ENCODE results near the gene MT1A. TPM values are rescaled to one million over a fixed set of nuclear protein-coding genes. Genes with fewer than 3 reads are reported as not detected.

Gene MT1A
- total and polyA plus RNA-seq, 9 donors: 1.3 to 61.0 (median 7.4) TPM; not detected in 1

DNA sequence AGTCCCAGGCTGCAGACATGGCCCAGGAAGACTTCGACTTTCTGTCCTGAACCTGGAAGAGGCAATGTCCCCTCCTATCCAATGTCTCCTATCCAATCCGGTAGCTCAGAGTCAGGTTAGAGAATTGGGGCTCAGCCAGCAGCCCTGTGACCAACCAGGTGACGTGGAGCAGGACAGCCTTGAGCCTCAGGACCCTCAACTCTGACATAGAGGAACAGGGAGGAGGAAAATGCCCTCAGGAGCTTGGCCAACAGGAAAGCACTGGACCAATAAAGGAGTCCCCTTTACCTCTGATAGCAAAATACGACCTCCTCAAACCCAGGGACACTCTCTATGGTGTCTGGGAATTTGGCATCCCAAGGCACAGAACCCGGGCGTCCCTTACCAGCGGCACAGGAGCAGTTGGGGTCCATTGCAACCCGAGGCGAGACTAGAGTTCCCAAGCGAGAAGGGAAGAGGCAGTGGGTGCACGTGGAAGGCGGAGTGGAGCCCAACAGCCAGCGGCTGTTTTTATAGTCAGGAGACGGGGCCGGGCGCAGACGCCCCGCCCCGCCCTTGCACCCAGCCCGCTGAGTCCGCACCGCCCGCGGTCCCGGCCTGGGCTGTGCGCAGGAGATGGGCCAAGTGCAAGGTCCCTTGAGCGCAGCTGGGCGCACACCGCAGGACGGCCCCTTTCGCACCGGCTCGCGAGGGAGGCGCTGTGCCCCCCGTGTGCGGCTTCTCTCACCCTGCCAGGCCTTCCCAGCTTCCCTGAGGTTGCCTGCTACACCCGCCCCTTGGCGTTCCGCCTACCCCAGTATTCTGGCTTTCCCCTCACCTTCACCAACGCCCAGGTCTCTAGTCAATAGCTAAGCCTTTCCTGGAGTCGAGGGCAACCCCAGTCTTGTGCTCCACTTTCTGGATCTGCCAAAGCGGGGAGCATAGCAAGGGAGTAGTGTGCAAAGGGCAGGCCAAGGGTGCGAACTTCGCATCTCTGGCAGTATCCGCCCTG, 29.4 kb downstream of the MT1A start, which contains the start of gene MT1G:
MT1G (minus strand) TSS at position 485 of the 991 bp plus-strand sequence; CDS start at position 413, 72 bp downstream.
- H3K4me1 ChIP-seq (ENCODE audit: insufficient read depth): no peaks in the 10 kb centered on the region
- H3K9me3 ChIP-seq: no peaks in the 10 kb centered on the region
- H3K36me3 ChIP-seq: no peaks in the 10 kb centered on the region
- H3K4me3 ChIP-seq: no peak within 1 kb of the TSS
- H3K27me3 ChIP-seq: no peaks in the 10 kb centered on the region
- intact Hi-C loops (cut with DNase I): no loop called here
- no peak within 1 kb of the TSS for H3K27ac ChIP-seq
- WGBS, 3 donors: 8 to 10% (median 10%) methylated on average over 44 to 46 of the region's 46 CpGs
- TF ChIP-seq EP300 (IDR thresholded peaks at IDR 0.05) (no peak), POLR2A (IDR thresholded peaks at IDR 0.05) (no peak)
- TF ChIP-seq, protein P1, sequence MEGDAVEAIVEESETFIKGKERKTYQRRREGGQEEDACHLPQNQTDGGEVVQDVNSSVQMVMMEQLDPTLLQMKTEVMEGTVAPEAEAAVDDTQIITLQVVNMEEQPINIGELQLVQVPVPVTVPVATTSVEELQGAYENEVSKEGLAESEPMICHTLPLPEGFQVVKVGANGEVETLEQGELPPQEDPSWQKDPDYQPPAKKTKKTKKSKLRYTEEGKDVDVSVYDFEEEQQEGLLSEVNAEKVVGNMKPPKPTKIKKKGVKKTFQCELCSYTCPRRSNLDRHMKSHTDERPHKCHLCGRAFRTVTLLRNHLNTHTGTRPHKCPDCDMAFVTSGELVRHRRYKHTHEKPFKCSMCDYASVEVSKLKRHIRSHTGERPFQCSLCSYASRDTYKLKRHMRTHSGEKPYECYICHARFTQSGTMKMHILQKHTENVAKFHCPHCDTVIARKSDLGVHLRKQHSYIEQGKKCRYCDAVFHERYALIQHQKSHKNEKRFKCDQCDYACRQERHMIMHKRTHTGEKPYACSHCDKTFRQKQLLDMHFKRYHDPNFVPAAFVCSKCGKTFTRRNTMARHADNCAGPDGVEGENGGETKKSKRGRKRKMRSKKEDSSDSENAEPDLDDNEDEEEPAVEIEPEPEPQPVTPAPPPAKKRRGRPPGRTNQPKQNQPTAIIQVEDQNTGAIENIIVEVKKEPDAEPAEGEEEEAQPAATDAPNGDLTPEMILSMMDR (IDR thresholded peaks at IDR 0.05): no peak
- peak in 1 of 5 donors; percentile 64 for DNase-seq

DNA sequence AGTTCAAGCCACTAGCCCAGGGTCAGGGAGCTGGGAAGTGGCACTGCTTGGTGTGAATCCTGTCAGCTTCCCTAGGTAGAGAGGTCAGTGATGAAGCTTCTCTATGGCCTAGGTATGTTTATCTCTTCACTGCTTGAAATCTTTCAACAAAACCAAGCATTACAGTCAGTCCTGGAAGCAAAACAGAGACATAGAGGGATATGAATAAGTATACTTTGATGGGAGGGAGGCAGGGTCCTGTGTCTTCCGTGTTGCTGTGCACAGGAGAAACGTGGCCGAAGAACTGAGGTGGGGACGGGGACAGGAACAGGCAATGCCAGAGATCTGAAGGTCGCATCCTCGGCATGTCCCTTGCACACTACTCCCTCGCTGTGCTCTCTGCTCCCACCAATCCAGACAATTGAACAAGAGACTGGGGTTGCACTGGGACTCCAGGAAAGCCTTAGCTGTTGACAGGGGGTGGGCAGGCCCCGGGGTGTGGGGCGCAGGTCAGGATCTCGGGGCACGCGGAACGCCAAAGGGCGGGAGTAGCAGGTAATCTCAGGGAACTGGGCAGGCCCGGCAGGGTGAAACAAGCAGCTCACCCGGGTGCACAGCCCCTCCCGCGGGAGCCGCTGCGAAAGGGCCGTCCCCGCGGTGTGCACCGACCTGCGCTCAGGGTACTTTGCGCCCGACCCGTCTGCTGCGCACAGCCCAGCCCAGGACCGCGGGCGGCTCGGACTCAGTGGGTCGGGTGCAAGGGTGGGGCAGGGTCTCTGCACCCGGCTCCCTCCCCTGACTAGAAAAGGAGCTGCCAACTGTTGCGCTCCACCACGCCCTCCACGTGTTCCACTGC, 30.8 kb downstream of the MT1A start, which contains the start of gene MT1H:
MT1H (plus strand) TSS at position 810 of the 835 bp plus-strand sequence. CDS start 71 bp downstream, outside the sequence.
- no peaks in the 10 kb centered on the region for H3K9me3 ChIP-seq
- no peak for DNase-seq
- intact Hi-C loops (cut with DNase I): no loop called here

DNA sequence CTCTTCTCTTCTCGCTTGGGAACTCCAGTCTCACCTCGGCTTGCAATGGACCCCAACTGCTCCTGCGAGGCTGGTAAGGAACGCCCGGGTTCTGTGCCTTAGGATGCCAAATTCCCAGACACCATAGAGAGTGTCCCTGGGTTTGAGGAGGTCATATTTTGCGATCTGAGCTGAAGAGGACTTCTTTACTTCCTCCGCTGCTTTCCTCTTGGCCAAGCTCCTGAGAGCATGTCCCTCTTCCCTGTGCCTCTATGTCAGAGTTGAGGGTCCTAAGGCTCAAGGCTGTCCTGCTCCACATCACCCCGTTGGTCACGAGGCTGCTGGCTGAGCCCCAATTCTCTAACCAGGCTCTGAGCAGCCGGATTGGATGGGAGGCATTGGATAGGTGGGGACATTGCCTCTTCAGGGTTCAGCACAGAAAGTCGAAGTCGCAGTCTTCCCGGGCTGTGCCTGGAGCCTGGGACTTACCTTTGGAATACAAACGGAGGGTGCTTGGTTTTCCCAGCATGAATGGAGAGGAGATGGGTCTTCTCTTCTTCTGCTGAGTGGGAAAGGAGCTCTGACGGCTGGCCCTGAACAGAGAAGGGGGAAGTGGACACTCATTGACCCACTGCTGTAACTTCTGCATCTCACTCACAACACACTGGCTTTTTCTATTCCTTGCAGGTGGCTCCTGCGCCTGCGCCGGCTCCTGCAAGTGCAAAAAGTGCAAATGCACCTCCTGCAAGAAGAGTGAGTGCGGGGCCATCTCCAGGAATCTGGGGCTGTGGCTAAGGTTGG, 31.6 kb downstream of the MT1A start:
- no peaks in the 10 kb centered on the region for H3K27me3 ChIP-seq
- no peaks in the 10 kb centered on the region for H3K9me3 ChIP-seq
- no peaks in the 10 kb centered on the region for H3K4me1 ChIP-seq (ENCODE audit: insufficient read depth)
- H3K4me3 ChIP-seq: no peak overlapping the region
- intact Hi-C loops (cut with DNase I): loop anchor here in 1 of 4 donors (10.0 kb wide), 1 partner anchor 45 kb away; the partner anchor contains the start of gene MT1E
- H3K36me3 ChIP-seq: no peaks in the 10 kb centered on the region
- 9 to 21% (median 16%) methylated on average over 19 of the region's 19 CpGs for WGBS, 3 donors
- TF ChIP-seq POLR2A (IDR thresholded peaks at IDR 0.05): no peak
- TF ChIP-seq, protein P1 (IDR thresholded peaks at IDR 0.05): no peak
- no peak for TF ChIP-seq EP300 (IDR thresholded peaks at IDR 0.05)
- no peak for DNase-seq
- H3K27ac ChIP-seq: no peak overlapping the region

More for the DNA sequence above, 30.8 kb downstream of the MT1A start, which contains the start of gene MT1H:
- TF ChIP-seq POLR2A (IDR thresholded peaks at IDR 0.05) (no peak), EP300 (IDR thresholded peaks at IDR 0.05) (no peak)
- TF ChIP-seq, protein P1 (IDR thresholded peaks at IDR 0.05): no peak
- Histone ChIP-seq H3K4me1 (ENCODE audit: insufficient read depth) (no peaks in the 10 kb centered on the region), H3K4me3 (no peak within 1 kb of the TSS), H3K27ac (no peak within 1 kb of the TSS), H3K27me3 (no peaks in the 10 kb centered on the region), H3K36me3 (no peaks in the 10 kb centered on the region)
- WGBS, 3 donors: 8 to 15% (median 14%) methylated on average over 32 to 38 of the region's 38 CpGs

Measured in ovary (tissue), 9 donors.